K562 (cell line): ENCODE data around the gene IFT22. TPM values are rescaled to one million over a fixed set of nuclear protein-coding genes. Genes with fewer than 3 reads are reported as not detected.
A peak's percentile ranks its signal among the peaks of the same experiment; 100 is the strongest.

Experiments used
- BDP1 ChIP-seq: IDR thresholded peaks from 3 replicates; pipeline ENCODE4 v1.6.1; 2011; ENCODE audit not compliant: insufficient read length, insufficient read depth
- CC2D1A ChIP-seq: fragments of 450-650 bp; IDR thresholded peaks from 2 replicates; pipeline ENCODE4 v1.6.1; 2017; ENCODE audit warnings: mild to moderate bottlenecking
- COPS2 ChIP-seq: fragments of 450-650 bp; conservative IDR thresholded peaks from 2 replicates; pipeline ENCODE4 v1.6.1; 2016; ENCODE audit warnings: mild to moderate bottlenecking, moderate library complexity
- CREBBP ChIP-seq: IDR thresholded peaks from one replicate; pipeline ENCODE4 v1.6.1; 2012; ENCODE audit warnings: low read depth, mild to moderate bottlenecking, control low read depth, inconsistent platforms, low read length
- DACH1 ChIP-seq: fragments of 450-650 bp; IDR thresholded peaks from 2 replicates; pipeline ENCODE4 v1.6.1; 2018; ENCODE audit not compliant: partially characterized antibody
- EZH2 ChIP-seq: IDR thresholded peaks from 2 replicates; pipeline ENCODE4 v1.6.1; 2012; ENCODE audit warnings: low read depth, mild to moderate bottlenecking, inconsistent platforms, low read length, borderline replicate concordance
- FOXA3 ChIP-seq, 2 experiments: fragments of 450-650 bp in 1 of 2; sonication (generic) in 1 of 2; formaldehyde crosslinking; IDR thresholded peaks in 1 of 2; conservative IDR thresholded peaks in 1 of 2; 2 replicates each; pipeline versions ENCODE4 v1.4.0 to v1.8.0; 2020 to 2022; ENCODE audit warnings: mild to moderate bottlenecking in 2 of 2, missing genetic modification reagents in 1 of 2
- GABPB1 ChIP-seq: sonication (generic); formaldehyde crosslinking; IDR thresholded peaks from 2 replicates; pipeline ENCODE4 v1.8.0; 2022; ENCODE audit warnings: mild to moderate bottlenecking, missing genetic modification reagents
- GTF2F1 ChIP-seq: IDR thresholded peaks from 2 replicates; pipeline ENCODE4 v1.6.1; 2011; ENCODE audit warnings: low read depth, low read length, improper control_type of control experiment
- HNRNPLL ChIP-seq: fragments of 200-400 bp; formaldehyde crosslinking; IDR thresholded peaks from 2 replicates; pipeline ENCODE4 v1.6.1; 2017; ENCODE audit warnings: low read length, low read depth, mild to moderate bottlenecking; ENCODE audit not compliant: poor library complexity, severe bottlenecking
- MTA1 ChIP-seq: fragments of 450-650 bp; IDR thresholded peaks from 2 replicates; pipeline ENCODE4 v1.6.1; 2017; ENCODE audit warnings: borderline replicate concordance
- MYNN ChIP-seq, 2 experiments: sonication (generic); formaldehyde crosslinking in 1 of 2; IDR thresholded peaks; 2 replicates each; pipeline versions ENCODE4 v1.5.0 to v1.6.1; 2016 to 2020; ENCODE audit warnings: antibody characterized with exemption in 1 of 2, missing genetic modification reagents in 1 of 2
- NCOR1 ChIP-seq: fragments of 450-650 bp; IDR thresholded peaks from 2 replicates; pipeline ENCODE4 v1.6.1; 2016; ENCODE audit warnings: mild to moderate bottlenecking, moderate library complexity
- NR2C2 ChIP-seq, 2 experiments: fragments of 200-800 bp in 1 of 2; sonication (Bioruptor generic) in 1 of 2; sonication (generic) in 1 of 2; formaldehyde crosslinking in 1 of 2; IDR thresholded peaks; 2 replicates each; pipeline versions ENCODE4 v1.6.1 to v1.8.0; 2016 to 2022; ENCODE audit warnings: mild to moderate bottlenecking in 1 of 2, missing compliant biosample characterization in 1 of 2, missing genetic modification characterization in 1 of 2, missing genetic modification reagents in 1 of 2
- POU5F1 ChIP-seq: fragments of 150-350 bp; IDR thresholded peaks from 2 replicates; pipeline ENCODE4 v1.6.1; 2014; ENCODE audit warnings: borderline replicate concordance, low read length, low read depth, mild to moderate bottlenecking; ENCODE audit not compliant: partially characterized antibody
- PPARD ChIP-seq: fragments of 250-450 bp; sonication (Bioruptor Pico); IDR thresholded peaks from 2 replicates; pipeline ENCODE4 v1.8.0; 2022; ENCODE audit warnings: inconsistent platforms, mild to moderate bottlenecking, moderate library complexity
- SMARCE1 ChIP-seq: fragments of 450-650 bp; IDR thresholded peaks from 2 replicates; pipeline ENCODE4 v1.7.1; 2016; ENCODE audit warnings: mild to moderate bottlenecking
- THRB ChIP-seq: fragments of 450-650 bp; formaldehyde crosslinking; conservative IDR thresholded peaks from 2 replicates; pipeline ENCODE4 v1.4.0; 2022; ENCODE audit warnings: mild to moderate bottlenecking, missing genetic modification characterization
- ZNF174 ChIP-seq: fragments of 250-450 bp; sonication (Bioruptor Pico); IDR thresholded peaks from 2 replicates; pipeline ENCODE4 v1.4.0; 2020; ENCODE audit warnings: mild to moderate bottlenecking
- ZNF696 ChIP-seq: fragments of 250-450 bp; sonication (Bioruptor Pico); conservative IDR thresholded peaks from 2 replicates; pipeline ENCODE4 v1.4.0; 2020; ENCODE audit warnings: mild to moderate bottlenecking, moderate library complexity
- polyA plus RNA-seq, 8 experiments: library from polyadenylated mRNA; depleted of rRNA in 4 of 8; stranded (reverse) in 5 of 8; unstranded in 3 of 8; fragments of >200 nt; fragmentation: Nextera tagmentation in 2 of 8; fragmentation: Illumina TruSeq in 1 of 8; extraction: Ambion mirVana in 2 of 8; extraction: Trizol in 1 of 8; gene quantifications; 2 replicates each; pipeline versions ENCODE4 v1.2.1 to v1.2.3, GENCODE V29; 2011 to 2014; ENCODE audit warnings: inconsistent platforms in 1 of 8, missing spikeins in 1 of 8
- total RNA-seq, 7 experiments: library from RNA; depleted of rRNA in 6 of 7; stranded (reverse); fragments of >200 nt in 6 of 7; fragmentation: Illumina TruSeq in 2 of 7; extraction: Trizol in 2 of 7; gene quantifications; 2 replicates each; pipeline versions ENCODE4 v1.2.1 to v1.2.3, GENCODE V29; 2011 to 2021; ENCODE audit warnings: low replicate concordance in 1 of 7
- TF ChIP-seq, protein P1 (sequence below): fragments of 450-650 bp; IDR thresholded peaks from one replicate; pipeline ENCODE4 v1.6.1; 2018; ENCODE audit warnings: mild to moderate bottlenecking, moderate library complexity; ENCODE audit not compliant: partially characterized antibody
- TF ChIP-seq, protein P2 (sequence below): IDR thresholded peaks from 2 replicates; pipeline ENCODE4 v1.6.1; 2016; ENCODE audit warnings: missing genetic modification characterization, missing compliant biosample characterization
- TF ChIP-seq, protein P3 (sequence below): sonication (generic); formaldehyde crosslinking; IDR thresholded peaks from 2 replicates; pipeline ENCODE4 v1.8.1; 2023; ENCODE audit warnings: mild to moderate bottlenecking, missing genetic modification reagents

Gene IFT22
- total and polyA plus RNA-seq, 9 of the 15 experiments (the other 6 are each of a cell fraction or from before 2014, with no cell fraction given) = 6.3 to 18.2 (median 7.7) TPM

DNA sequence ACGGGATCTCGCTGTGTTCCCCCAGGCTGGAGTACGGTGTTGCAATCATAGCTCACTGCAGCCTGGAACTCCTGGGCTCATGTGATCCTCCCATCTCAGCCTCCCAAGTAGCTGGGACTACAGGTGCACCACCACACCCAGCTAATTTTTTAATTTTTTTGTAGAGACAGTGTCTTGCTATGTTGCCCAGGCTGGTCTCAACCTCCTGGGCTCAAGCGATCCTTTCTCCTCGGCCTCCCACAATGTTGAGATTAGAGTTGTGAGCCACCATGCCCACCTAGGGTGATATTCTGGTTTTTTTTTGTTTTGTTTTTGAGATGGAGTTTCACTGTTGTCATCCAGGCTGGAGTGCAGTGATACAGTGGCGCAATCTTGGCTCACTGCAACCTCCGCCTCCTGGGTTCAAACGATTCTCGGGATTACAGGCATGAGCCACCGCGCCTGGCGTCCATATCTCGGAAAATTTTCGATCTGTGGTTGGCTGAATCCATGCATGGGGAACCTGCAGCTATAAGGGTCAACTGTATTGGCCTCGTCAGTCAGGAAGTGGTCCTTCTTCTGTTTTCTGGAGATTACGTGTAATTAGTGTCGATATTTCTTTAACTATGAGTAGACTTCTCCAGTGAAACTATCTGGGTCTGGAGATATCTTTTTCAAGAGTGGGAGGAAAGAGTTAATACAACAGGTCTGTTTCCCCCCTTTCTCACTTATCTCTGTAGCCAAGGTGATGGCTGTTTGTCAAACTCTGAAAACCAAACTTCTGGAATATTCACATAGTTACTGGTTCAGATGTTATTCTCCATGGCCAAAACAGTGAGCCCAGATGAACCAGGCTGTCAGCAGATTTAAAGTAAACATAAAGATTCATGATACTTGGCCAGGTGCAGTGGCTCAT is 55.7 kb downstream of the IFT22 start (continued):
- TF ChIP-seq NR2C2 (CRISPR knock-in tag; IDR thresholded peaks at IDR 0.05) (no peak), NR2C2 (tag; IDR thresholded peaks at IDR 0.05) (peak; percentile 55; the same call in 1 of the 2 replicates), THRB (CRISPR knock-in tag) (no peak), PPARD (CRISPR knock-in tag) (no peak), EZH2 (no peak), BDP1 (no peak), CC2D1A (peak; percentile 65; the same call in 1 of the 2 replicates), ZNF174 (no peak), HNRNPLL (no peak), FOXA3 (CRISPR knock-in tag; conservative IDR thresholded peaks at IDR 0.05 in 1 of 2, IDR thresholded peaks at IDR 0.05 in 1 of 2) (no peak), ZNF696 (CRISPR knock-in tag) (no peak), GTF2F1 (no peak), SMARCE1 (peak; percentile 45; the same call in 1 of the 2 replicates), CREBBP (no peak), MYNN (IDR thresholded peaks at IDR 0.05) (no peak), MYNN (CRISPR knock-in tag; IDR thresholded peaks at IDR 0.05) (no peak), GABPB1 (CRISPR knock-in tag) (no peak), NCOR1 (peak; percentile 92), DACH1 (no peak), MTA1 (no peak), POU5F1 (no peak), COPS2 (no peak)
- TF ChIP-seq, protein P1, sequence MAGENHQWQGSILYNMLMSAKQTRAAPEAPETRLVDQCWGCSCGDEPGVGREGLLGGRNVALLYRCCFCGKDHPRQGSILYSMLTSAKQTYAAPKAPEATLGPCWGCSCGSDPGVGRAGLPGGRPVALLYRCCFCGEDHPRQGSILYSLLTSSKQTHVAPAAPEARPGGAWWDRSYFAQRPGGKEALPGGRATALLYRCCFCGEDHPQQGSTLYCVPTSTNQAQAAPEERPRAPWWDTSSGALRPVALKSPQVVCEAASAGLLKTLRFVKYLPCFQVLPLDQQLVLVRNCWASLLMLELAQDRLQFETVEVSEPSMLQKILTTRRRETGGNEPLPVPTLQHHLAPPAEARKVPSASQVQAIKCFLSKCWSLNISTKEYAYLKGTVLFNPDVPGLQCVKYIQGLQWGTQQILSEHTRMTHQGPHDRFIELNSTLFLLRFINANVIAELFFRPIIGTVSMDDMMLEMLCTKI = no peak
- TF ChIP-seq, protein P2, sequence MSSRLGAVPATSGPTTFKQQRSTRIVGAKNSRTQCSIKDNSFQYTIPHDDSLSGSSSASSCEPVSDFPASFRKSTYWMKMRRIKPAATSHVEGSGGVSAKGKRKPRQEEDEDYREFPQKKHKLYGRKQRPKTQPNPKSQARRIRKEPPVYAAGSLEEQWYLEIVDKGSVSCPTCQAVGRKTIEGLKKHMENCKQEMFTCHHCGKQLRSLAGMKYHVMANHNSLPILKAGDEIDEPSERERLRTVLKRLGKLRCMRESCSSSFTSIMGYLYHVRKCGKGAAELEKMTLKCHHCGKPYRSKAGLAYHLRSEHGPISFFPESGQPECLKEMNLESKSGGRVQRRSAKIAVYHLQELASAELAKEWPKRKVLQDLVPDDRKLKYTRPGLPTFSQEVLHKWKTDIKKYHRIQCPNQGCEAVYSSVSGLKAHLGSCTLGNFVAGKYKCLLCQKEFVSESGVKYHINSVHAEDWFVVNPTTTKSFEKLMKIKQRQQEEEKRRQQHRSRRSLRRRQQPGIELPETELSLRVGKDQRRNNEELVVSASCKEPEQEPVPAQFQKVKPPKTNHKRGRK (tag) = no peak
- TF ChIP-seq, protein P3, sequence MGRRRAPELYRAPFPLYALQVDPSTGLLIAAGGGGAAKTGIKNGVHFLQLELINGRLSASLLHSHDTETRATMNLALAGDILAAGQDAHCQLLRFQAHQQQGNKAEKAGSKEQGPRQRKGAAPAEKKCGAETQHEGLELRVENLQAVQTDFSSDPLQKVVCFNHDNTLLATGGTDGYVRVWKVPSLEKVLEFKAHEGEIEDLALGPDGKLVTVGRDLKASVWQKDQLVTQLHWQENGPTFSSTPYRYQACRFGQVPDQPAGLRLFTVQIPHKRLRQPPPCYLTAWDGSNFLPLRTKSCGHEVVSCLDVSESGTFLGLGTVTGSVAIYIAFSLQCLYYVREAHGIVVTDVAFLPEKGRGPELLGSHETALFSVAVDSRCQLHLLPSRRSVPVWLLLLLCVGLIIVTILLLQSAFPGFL (CRISPR knock-in tag) = no peak
